ENCODE measurements around the gene PTPRM. TPM values are rescaled to one million over a fixed set of nuclear protein-coding genes. Genes with fewer than 3 reads are reported as not detected.
A peak's percentile ranks its signal among the peaks of the same experiment; 100 is the strongest.

PTPRM gene
- total RNA-seq, 1 donor: 64.2 TPM

- TF ChIP-seq CTCF (IDR thresholded peaks at IDR 0.05; ENCODE audit: insufficient read depth, low read length): no peak
- no peak overlapping the region for H3K4me3 ChIP-seq (ENCODE audit: low read depth, low read length)
- DNase-seq (ENCODE audit: low read depth): no peak
These were observed 208.7 kb downstream of the PTPRM start for GRCh38 chr18:7775843-7776242.

- TF ChIP-seq CTCF (IDR thresholded peaks at IDR 0.05; ENCODE audit: insufficient read depth, low read length): no peak
- H3K4me3 ChIP-seq (ENCODE audit: low read depth, low read length): no peak overlapping the region
- peak; percentile 67 for DNase-seq (ENCODE audit: low read depth)
These were observed 211.1 kb downstream of the PTPRM start for GRCh38 chr18:7778181-7778580.

- no peak for TF ChIP-seq CTCF (IDR thresholded peaks at IDR 0.05; ENCODE audit: insufficient read depth, low read length)
- H3K4me3 ChIP-seq (ENCODE audit: low read depth, low read length): no peak overlapping the region
- DNase-seq (ENCODE audit: low read depth): no peak
These were observed 212.1 kb downstream of the PTPRM start for GRCh38 chr18:7779211-7779610.

- no peak for TF ChIP-seq CTCF (IDR thresholded peaks at IDR 0.05; ENCODE audit: insufficient read depth, low read length)
- no peak for DNase-seq (ENCODE audit: low read depth)
- no peak overlapping the region for H3K4me3 ChIP-seq (ENCODE audit: low read depth, low read length)
These were observed 217.1 kb downstream of the PTPRM start for GRCh38 chr18:7784171-7784570.

- no peak for TF ChIP-seq CTCF (IDR thresholded peaks at IDR 0.05; ENCODE audit: insufficient read depth, low read length)
- no peak overlapping the region for H3K4me3 ChIP-seq (ENCODE audit: low read depth, low read length)
- no peak for DNase-seq (ENCODE audit: low read depth)
These were observed 219.5 kb downstream of the PTPRM start for GRCh38 chr18:7786569-7786968.

- no peak for TF ChIP-seq CTCF (IDR thresholded peaks at IDR 0.05; ENCODE audit: insufficient read depth, low read length)
- H3K4me3 ChIP-seq (ENCODE audit: low read depth, low read length): no peak overlapping the region
- no peak for DNase-seq (ENCODE audit: low read depth)
These were observed 220.2 kb downstream of the PTPRM start for GRCh38 chr18:7787339-7787738.

GRCh38 chr18:7789856-7790552 is 222.9 kb downstream of the PTPRM start:
- H3K4me3 ChIP-seq (ENCODE audit: low read depth, low read length): no peak overlapping the region
- peak; percentile 63 for TF ChIP-seq CTCF (IDR thresholded peaks at IDR 0.05; ENCODE audit: insufficient read depth, low read length)
- DNase-seq (ENCODE audit: low read depth): peak; percentile 63

All from fibroblast of the aortic adventitia (primary cell).